Stimulated activated CD8-positive, alpha-beta memory T cell treated with anti-CD3 and anti-CD28 coated beads, Interleukin-15, amount 100 ng/mL, for 4 hours (primary cell): ENCODE data around the gene GAS6.
"Not testable (repeated sequence)": the region's sequence is repeated elsewhere in the genome, so short reads cannot be mapped to it uniquely, and the experiment has no call there.

Experiments used
- DNase-seq, 2 donors: peaks; one replicate each; pipeline ENCODE4 v3.0.0-alpha.2; 2020; ENCODE audit warnings: low read depth in 2 of 2

Gene GAS6

GRCh38 chr13:113867913-113868312 lies 4.0 kb upstream of the GAS6 start:
- DNase-seq = not testable (repeated sequence)

- DNase-seq = no peak
Observed at GRCh38 chr13:113865427-113865826, 1.6 kb upstream of the GAS6 start.

- DNase-seq = no peak
Observed at GRCh38 chr13:113864273-113864890, 506 bp upstream of the GAS6 start.

GRCh38 chr13:113862931-113863523 lies 849 bp downstream of the GAS6 start:
- DNase-seq = no peak

GRCh38 chr13:113862191-113862930 lies 1.5 kb downstream of the GAS6 start:
- no peak for DNase-seq

GRCh38 chr13:113861433-113862030 lies 2.3 kb downstream of the GAS6 start:
- DNase-seq = no peak

- no peak for DNase-seq
Observed at GRCh38 chr13:113860665-113861432, 3.0 kb downstream of the GAS6 start.

- DNase-seq = no peak
Observed at GRCh38 chr13:113860051-113860664, 3.7 kb downstream of the GAS6 start.

- no peak for DNase-seq
Observed at GRCh38 chr13:113859311-113860050, 4.4 kb downstream of the GAS6 start.

GRCh38 chr13:113857531-113858195 lies 6.2 kb downstream of the GAS6 start:
- DNase-seq = no peak

- DNase-seq = no peak
Observed at GRCh38 chr13:113856716-113857065, 7.2 kb downstream of the GAS6 start.

GRCh38 chr13:113855931-113856715 lies 7.8 kb downstream of the GAS6 start:
- DNase-seq = no peak

- no peak for DNase-seq
Observed at GRCh38 chr13:113855012-113855921, 8.6 kb downstream of the GAS6 start.

GRCh38 chr13:113854238-113855011 lies 9.5 kb downstream of the GAS6 start:
- no peak for DNase-seq

- DNase-seq = no peak
Observed at GRCh38 chr13:113853518-113854237, 10.2 kb downstream of the GAS6 start.

GRCh38 chr13:113852536-113853517 lies 11.0 kb downstream of the GAS6 start:
- no peak for DNase-seq
